ENCODE measurements around the gene XRCC6.
"Not testable (repeated sequence)": the region's sequence is repeated elsewhere in the genome, so short reads cannot be mapped to it uniquely, and the experiment has no call there.

Gene XRCC6

DNA sequence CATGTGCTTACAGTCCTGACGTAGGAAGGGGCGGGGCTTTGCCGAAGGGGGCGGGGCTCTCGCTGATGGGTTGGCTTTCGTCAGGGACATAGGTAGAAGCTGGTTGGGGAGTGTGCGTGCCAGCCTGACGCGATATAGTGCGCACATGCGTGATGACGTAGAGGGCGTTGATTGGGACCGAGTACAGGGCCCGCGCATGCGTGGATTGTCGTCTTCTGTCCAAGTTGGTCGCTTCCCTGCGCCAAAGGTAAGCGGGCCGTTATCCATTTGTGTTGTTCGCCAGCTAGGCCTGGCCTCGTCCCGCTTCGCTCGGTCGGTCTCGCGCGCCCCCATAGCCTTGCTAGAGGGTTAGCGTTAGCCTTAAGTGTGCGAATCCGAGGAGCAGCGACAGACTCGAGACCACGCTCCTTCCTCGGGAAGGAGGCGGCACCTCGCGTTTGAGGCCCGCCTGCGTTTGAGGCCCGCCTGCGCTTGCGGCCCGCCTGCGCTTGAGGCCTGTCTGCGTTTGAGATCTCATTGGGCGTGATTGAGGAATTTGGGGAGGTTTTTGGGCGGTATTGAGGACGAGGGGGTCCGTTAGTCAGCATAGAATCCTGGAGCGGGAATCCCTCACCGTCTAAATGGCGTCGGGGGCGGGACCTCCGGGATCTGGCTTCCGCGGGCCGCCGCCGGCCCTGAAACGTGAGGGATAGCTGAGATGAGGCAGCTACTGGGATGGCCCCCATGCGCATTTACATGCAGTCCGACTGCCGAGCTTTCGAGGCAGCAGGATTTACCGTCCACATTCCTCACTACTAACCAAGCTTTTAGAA lies at the start of gene XRCC6:
XRCC6 (plus strand) TSS at position 197 of the 812 bp plus-strand sequence. CDS start 710 bp downstream, outside the sequence.
- peak; percentile 100 for DNase-seq
- TF ChIP-seq POLR2A (IDR thresholded peaks at IDR 0.05; ENCODE audit: low read length) = peak; percentile 93
- no peak for TF ChIP-seq GATA1 (IDR thresholded peaks at IDR 0.05; ENCODE audit: low read depth, low read length)

DNA sequence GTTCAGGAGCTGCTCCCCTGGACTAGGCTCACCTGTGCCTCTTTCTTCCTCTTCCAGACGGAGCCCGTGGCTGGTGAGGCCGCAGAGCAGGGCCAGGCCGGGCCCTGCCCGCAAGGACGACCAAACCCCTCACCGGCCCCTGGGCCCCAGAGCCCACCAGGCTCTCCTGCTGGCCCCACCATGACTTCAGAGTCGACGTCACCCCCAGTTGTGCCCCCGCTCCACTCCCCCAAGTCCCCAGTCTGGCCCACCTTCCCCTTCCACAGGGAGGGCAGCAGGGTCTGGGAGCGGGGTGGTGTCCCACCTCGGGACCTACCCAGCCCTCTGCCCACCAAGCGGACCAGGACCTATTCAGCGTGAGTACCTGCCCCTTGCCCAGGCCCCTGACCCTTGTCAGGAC lies 49.3 kb upstream of the XRCC6 start:
- TF ChIP-seq GATA1 (IDR thresholded peaks at IDR 0.05; ENCODE audit: low read depth, low read length) (no peak), POLR2A (IDR thresholded peaks at IDR 0.05; ENCODE audit: low read length) (no peak)

DNA sequence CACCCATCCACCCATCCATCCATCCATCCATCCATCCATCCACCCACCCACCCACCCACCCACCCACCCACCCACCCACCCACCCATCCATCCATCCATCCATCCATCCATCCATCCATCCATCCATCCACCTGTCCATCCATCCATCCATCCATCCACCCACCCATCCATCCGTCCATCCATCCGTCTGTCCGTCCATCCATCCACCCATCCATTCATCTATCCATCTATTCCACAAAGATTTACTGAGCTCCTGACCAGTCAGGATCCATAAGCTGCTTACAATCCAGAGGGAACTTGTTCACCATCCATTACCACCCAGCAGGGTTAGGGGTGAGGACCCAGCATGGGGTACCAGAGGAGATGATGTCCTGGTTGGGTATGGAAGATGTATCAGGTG lies 48.8 kb upstream of the XRCC6 start:
- DNase-seq = not testable (repeated sequence)

More for the DNA sequence above, 49.3 kb upstream of the XRCC6 start:
- no peak for DNase-seq

DNA sequence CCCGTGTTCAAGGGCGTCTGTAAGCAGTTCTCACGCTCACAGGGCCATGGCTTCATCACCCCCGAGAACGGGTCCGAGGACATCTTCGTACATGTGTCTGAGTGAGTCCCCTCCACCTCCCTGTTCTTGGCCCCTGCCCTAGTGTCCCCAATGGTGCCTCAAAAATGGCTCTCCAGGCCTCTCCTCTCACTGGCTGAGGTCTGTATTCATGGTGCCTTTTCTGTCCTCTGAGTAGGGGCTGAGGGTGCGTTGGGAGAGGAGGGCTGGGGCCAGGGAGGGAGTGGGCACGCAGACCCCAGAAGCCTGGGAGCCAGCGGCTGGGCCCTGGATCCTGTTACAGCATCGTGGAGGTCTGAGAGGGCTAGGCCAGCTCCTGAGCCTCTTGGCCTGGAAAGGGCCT lies 47.4 kb upstream of the XRCC6 start:
- DNase-seq = no peak
- TF ChIP-seq POLR2A (IDR thresholded peaks at IDR 0.05; ENCODE audit: low read length) (no peak), GATA1 (IDR thresholded peaks at IDR 0.05; ENCODE audit: low read depth, low read length) (no peak)

DNA sequence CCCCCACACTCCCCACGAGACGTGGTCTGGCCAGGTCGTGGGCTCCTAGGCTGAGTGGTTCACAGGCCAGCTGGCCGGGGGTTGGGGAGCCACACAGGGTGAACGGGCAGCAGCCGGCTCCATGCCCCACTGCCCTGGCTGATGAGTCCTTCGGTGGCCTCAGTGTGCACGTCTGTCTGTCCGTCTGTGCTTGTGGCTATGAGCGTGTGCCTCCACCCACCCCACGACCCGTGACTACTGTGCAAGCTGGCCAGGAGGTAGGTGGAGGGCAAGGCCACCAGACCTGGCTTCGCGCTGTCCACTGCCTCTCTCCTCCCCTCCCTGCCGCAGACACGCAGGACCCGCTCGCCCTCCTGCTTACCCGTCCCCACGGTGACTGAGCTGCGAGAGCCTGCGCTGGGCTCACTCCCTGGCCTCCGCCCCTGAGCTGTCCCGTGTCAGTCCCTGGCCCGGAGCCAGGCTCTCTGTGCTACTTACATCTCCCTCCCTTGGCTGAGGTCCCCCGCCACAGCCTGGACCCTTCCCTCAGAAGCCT lies 46.2 kb upstream of the XRCC6 start:
- TF ChIP-seq POLR2A (IDR thresholded peaks at IDR 0.05; ENCODE audit: low read length) = no peak
- no peak for TF ChIP-seq GATA1 (IDR thresholded peaks at IDR 0.05; ENCODE audit: low read depth, low read length)
- peak; percentile 78 to 83 for DNase-seq

DNA sequence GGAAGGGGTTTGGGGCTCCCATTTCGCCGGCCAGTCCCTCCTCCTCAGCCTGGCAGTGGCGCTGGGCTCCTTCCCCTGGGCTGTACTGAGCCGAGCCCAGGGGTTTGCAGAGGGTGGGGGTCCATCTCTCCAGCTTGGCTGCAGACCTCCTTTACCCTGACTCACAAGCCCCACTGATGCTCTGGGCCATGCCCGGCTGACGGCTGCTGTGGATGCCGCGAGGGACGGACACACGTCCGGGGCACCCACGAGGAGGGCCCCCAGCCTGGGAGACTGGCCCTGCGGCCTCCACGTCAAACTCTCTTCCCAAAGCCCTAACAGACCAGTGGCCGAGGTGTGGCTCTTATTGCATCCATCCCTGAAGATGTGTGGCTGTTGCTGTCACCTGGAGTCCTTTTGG lies 45.6 kb upstream of the XRCC6 start:
- TF ChIP-seq POLR2A (IDR thresholded peaks at IDR 0.05; ENCODE audit: low read length) = no peak
- no peak for TF ChIP-seq GATA1 (IDR thresholded peaks at IDR 0.05; ENCODE audit: low read depth, low read length)
- DNase-seq = no peak

DNA sequence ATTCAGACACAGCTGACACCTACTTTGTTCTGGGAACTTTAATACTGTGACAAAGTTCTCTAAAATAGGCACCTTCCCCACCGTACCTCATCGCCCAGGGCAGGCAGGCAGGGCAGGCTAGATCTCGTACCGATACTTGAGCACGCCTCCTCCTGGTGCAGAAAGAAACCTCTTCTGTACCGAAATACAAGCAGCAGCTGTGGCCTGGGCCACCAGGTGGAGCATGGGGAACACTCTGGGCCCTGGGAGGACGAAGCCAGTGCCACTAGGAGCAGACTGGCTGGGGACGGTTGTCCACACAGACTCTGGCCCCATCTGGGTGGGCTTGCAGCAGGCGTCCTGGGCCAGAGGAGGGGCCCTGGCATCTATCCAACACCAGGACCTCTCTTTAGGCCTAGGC lies 44.2 kb upstream of the XRCC6 start:
- TF ChIP-seq POLR2A (IDR thresholded peaks at IDR 0.05; ENCODE audit: low read length) (no peak), GATA1 (IDR thresholded peaks at IDR 0.05; ENCODE audit: low read depth, low read length) (no peak)
- peak; percentile 81 to 83 for DNase-seq

DNA sequence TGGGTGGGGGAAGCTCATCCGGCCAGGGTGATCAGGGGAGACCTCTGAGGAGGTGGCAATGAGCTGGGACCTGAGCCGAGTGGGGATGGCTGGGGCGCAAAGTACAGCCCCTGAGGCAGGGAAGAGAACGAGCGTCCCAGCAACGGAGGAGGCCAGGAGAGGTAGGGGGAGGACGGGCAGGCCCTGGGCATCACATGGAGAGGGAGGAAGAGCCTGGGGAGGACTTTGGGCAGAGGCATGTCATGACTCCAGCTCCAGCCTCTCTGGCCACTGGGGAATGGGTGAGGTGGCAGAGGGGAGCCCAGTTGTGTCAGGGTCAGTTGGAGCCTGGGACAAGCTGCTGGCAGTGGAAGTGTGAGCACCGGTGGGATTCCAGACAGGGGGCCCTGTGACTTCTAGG lies 43.0 kb upstream of the XRCC6 start:
- DNase-seq = no peak
- TF ChIP-seq GATA1 (IDR thresholded peaks at IDR 0.05; ENCODE audit: low read depth, low read length) = no peak
- no peak for TF ChIP-seq POLR2A (IDR thresholded peaks at IDR 0.05; ENCODE audit: low read length)

DNA sequence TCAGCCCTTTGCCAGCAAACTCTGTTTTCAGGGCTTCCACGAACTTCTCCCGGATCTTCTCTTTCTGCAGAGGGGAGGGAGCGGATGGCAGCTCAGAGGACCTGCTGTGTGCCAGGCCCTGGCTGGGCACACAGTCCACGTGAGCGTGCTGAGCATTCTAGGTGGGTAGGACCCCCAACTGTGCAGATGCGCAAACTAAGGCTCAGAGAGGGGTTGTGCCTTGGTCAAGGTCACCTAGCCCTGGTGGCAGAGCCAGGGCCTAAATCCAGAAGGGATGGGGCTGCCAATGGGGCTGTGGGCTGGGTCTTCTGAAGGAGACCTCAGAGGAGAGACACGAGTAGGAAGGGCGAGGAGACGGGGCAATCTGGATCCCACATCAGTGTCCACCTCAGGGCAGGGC lies 42.3 kb upstream of the XRCC6 start:
- no peak for DNase-seq
- TF ChIP-seq GATA1 (IDR thresholded peaks at IDR 0.05; ENCODE audit: low read depth, low read length) (no peak), POLR2A (IDR thresholded peaks at IDR 0.05; ENCODE audit: low read length) (no peak)

DNA sequence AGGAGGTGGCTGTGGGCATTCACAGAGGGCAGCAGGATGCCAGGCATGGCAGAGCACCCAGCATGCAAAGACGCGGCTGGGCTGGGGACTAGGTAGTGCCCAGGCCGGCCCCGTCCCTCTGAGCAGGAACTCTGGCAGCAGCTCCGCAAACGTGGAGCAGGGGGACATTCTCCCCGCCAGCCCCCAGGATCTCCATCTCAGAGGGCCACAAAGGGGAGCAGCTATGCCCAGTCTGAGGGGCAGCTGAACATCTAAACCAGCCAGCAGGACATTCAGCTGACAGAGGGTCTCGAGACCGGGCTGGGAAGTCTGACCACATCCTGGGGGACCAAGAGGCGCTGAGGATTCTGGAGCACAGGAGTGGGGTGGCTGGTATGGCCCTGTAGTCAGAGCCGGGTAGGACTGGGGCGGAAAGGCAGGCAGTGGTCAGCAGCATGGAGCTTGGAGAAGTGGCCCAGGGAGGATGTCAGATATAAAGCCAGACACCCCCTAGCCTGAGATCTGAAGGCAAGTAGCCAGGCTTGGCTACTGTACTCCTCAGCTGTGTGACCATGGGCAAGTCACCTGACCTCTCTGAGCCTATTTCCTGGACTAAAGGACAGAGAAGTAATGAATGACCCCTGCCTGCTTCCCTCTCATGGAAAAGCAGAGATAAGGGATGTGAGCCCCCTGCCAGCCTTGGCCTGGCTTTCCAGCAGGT lies 41.6 kb upstream of the XRCC6 start:
- DNase-seq = no peak
- TF ChIP-seq POLR2A (IDR thresholded peaks at IDR 0.05; ENCODE audit: low read length) (no peak), GATA1 (IDR thresholded peaks at IDR 0.05; ENCODE audit: low read depth, low read length) (no peak)

DNA sequence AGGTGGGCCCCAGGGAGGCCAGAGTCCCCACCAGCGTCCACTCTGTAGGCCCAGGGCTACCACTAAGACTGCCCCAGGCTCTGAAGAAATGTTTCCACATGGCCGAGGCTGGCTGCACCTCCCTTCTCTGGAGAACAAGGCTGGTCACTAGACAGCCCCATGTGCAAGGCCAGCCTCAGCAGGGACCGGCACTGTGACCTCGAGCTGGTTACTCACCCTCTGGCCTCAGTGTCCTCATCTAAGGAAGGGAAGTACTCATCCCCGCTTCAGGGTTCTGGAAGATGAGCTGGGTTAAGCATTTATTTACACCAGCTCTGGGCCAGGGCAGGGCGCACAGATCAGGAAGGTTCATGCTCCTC lies 41.1 kb upstream of the XRCC6 start:
- no peak for DNase-seq
- TF ChIP-seq POLR2A (IDR thresholded peaks at IDR 0.05; ENCODE audit: low read length) (no peak), GATA1 (IDR thresholded peaks at IDR 0.05; ENCODE audit: low read depth, low read length) (no peak)

DNA sequence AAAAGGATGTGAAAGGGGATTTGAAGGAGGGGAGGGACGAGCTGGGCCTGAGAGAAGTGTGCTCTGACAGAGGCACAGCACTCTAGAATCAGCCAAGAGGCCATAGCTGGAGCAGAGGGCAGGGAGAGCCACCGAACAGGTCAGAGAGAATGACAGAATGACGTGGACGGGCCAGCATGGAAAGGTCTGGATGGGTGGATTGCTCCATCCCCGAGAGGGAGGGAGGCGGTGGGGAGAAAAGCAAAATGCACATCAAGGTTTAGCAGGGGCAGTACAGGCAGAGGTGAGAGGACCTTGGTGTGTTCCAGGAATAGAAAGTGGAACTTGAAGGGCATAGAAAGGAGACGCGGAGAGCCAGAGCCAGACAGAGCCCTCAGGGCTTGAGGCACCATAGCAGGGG lies 38.4 kb upstream of the XRCC6 start:
- no peak for DNase-seq
- no peak for TF ChIP-seq GATA1 (IDR thresholded peaks at IDR 0.05; ENCODE audit: low read depth, low read length)
- no peak for TF ChIP-seq POLR2A (IDR thresholded peaks at IDR 0.05; ENCODE audit: low read length)

DNA sequence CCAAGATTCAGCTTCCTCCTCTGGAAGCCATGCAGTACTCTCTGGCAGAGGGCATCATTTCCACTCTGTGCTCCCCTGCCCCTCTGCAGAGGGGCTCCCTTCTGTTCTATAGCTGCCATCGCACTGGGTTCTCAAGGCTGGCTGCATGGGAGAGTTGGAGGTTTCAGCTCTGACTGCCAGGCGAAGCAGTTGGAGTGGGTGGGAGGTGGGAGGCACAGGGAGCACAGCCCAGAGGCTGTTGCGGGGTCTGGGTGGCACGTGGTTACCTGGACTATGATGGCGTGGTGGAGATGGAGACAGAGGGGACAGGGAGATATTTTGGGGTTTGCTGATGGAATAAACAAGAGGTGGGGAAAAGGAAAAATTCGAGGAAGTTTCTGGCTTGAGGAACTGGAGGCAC lies 36.2 kb upstream of the XRCC6 start:
- no peak for DNase-seq
- TF ChIP-seq GATA1 (IDR thresholded peaks at IDR 0.05; ENCODE audit: low read depth, low read length) (no peak), POLR2A (IDR thresholded peaks at IDR 0.05; ENCODE audit: low read length) (no peak)

DNA sequence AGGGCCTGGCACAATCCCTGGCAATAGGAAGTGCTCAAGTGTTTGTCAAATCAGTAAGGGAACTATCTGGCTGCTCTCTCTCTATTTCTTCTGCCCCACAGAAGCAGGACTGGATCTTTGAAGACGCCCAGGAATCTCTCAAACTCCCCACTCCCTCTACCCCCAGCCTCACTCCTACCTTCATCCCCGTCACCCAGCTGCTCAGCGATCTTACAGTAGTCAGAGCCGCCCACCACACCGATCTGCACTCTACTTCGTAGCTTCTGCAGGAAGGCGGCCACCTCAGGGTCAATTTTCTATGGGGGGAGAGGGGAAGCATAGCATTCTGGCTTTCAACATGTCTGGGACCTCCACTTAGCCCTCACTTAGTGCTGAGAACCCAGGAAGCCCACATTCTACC lies 35.2 kb upstream of the XRCC6 start:
- no peak for DNase-seq
- TF ChIP-seq POLR2A (IDR thresholded peaks at IDR 0.05; ENCODE audit: low read length) (no peak), GATA1 (IDR thresholded peaks at IDR 0.05; ENCODE audit: low read depth, low read length) (no peak)

DNA sequence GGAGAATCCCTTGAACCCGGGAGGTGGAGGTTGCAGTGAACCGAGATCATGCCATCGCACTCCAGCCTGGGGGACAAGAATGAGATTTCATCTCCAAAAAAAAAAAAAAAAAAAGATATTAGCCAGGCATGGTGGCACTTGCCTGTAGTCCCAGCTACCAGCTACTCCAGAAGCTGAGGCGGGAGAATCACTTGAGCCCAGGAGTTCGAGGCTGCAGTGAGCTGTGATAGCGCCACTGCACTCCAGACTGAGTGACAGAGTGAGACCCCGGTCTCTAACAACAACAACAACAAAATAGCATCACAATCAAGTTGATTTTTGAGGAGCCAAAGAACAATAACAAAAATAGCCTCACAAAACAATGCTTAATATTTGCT lies 33.8 kb upstream of the XRCC6 start:
- DNase-seq = no peak
- TF ChIP-seq POLR2A (IDR thresholded peaks at IDR 0.05; ENCODE audit: low read length) = no peak
- no peak for TF ChIP-seq GATA1 (IDR thresholded peaks at IDR 0.05; ENCODE audit: low read depth, low read length)
